NCI-H748 (cell line): ENCODE measurements around the gene PROCA1.

Experiments
- DNase-seq: peaks from one replicate; lab custom pipeline; 2025; ENCODE audit not compliant: unreplicated experiment; lab: John Stamatoyannopoulos, UW

The PROCA1 gene

DNA sequence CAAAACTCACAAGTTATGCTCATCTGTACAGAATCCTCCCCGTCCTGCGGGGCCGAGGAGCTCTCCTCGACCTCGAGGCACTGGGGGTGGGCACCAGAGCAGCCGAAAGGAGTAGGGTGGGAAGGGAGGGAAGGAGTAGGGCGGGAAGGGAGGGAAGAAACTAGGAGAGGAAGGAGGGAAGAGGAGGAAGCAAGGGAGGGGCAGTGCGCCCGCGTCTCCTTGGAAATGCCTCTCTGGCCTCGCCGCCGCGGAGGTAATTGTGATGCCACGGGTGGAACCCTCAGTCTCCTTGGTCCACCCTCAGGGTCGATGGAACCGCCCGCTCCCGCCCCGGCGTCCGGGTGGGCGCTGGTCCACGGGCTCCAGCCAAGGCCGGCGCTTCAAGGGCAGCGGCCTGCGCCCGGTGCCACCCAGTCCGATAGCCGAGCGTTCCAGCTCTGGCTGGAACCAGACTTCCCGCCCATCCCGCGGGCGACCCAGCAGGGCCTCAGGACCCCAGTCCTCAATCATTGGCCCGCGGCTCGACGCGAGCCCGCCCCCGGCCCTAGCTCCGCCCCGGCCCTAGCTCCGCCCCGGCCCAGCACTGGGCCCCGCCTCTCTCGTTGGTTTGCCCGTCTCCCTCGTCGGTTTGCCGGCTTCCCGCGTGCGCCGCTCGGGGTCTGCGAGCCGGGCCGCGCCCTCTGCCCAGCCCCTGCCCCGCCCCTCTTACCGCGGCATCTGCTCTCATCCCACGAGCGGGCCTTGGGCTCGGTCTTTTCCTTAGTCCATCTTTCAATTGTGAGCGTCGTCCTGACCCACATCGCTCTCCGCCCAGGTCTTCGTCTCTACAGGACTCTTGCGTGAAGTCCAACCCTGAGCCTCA, 596 bp downstream of the PROCA1 start:
- peak; percentile 97 for DNase-seq

DNA sequence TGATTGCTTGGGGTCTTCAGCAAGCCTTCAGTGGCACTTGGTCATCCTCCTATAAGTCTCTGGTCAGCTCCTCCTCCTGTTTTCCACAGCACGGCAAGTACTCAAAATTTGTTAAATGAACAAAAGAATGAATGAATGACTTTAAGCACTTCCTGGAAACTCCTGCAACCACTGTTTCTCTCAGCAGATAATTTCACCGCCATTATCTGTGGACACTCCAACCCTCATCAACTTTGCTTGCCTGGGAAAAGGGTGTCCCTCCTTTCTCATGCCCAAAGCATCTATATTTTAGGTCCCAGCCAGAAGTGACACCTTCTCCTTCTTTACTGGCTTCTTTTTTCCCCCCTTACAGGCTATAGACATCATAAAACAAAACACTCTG, 4.4 kb downstream of the PROCA1 start:
- DNase-seq, result no peak

DNA sequence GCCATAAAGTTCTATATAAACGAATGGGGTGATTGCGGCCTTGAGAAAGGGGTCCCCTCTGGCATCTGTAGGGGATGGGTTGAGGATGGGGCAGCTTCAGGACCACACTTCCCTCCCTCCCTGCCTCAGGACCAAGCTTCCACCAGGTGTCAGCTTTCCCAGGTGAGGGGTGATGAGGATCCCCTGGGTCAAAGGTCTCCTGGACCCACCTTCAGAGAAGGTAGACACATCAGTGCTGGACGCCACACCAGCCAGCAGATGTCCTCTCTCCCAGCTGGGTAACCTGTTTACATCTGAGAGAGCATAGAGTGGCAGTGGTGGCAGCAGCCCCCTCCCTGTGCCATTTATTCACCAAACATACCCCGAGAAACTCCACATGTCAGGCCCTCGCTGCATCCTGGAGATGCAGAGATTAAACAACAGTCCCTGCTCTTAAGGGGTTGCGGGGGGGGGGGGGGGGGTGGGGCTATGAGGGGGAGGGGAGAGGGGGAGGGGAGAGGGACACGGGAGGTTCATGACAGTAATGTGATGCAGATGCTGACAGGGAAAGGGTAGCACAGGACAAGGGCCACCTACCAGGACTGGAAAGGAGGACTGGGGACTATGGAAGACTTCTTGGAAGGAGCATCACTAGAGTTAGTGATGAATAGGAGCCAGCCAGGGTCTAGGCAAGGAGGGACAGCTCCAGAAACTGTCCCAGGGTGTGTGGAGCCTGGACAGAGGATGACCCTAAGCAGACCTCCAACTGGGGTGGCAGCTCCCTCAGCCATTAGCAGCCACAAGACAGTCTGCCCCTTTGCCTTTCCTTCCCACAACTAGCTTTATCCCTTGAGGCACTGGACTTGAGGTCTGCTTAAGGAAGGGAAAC, 5.0 kb downstream of the PROCA1 start:
- DNase-seq, result no peak

DNA sequence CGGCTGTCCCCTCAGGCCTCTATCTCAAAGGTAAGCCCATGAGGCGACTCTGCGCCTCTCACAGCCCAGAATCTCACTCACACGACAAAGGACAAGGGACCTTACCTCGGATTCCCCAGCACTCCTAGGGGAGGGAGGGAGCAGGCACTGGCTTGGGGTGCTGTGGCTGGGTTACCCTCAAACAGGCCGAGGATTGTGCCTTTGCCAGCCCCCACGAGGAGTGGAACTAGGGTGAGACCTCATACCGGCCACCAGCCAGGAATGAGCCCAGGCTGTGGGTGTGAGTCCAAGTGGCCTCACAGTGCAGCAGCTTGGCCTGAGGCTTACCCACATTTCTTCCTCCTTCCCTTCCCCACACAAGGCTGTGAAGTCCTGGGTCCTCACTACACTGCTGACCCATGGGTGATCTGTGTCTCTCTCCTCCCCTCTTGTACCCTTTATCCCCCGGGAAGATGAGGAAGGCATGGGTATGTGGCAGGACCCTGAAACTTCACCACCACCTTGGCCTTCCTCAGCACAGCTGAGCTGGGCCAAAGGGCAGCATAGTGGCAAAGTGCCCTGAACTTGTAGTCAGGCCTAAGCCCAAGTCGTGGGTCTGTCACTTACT, 5.9 kb downstream of the PROCA1 start:
- DNase-seq, result no peak

DNA sequence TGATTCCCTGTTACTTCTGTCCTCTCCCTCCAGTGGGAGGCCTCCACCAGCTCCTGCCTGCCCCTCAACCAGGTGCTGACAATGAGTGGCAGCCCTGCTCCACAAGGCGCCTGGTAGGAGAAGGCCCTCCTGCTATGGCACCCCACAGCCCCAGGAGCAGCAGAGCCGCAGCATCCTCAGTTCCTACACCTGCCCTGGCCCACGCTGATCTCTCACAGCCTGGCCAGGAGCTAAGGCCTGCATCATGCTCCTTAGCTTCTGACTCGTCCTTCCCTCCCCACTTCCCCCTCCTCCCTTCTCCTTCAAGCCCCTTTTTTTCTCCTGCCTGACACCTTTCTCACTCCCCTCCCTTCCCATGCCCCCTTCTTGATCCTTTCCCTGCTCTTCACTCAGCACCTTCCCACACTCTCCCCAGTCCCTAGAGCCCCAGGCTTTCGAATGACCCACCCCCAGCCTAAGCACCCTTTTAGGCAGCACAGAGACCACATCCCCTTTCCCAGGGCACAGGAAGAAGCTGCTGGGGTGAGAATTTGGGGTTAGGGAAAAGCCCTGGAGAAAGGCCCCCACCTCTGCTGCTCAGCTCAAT, 6.5 kb downstream of the PROCA1 start:
- DNase-seq, result no peak

DNA sequence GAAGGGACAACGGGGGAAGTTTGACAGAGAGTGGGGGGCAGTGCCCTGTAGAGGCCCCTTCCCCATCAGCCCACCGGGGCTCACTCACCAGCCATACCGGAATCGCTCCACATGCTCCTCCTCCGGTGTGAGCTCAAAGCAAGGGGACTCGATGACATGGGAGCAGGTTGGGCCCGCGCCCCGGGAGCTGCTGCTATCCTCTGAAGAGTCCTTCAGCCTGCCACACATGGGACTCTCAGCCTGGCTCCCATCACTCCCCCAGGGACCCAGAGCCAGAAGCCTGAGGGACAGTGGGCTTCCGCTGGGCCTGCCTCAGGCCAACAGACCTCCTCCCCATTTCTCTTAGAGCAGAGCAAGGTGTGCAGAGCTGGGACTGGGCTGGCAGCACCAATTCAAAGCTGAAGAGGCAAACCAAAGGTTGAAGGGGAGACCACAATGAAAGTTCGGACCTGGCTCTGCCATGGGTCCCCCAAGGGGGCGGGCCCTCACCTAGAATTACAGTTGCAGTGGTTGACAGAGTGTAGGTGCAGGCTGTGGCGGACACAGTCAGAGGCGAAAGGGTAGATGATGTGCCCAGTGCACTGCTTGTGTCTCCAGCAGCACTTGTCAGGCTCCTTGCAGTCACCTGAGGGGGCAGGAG, 7.3 kb downstream of the PROCA1 start:
- DNase-seq, result no peak

DNA sequence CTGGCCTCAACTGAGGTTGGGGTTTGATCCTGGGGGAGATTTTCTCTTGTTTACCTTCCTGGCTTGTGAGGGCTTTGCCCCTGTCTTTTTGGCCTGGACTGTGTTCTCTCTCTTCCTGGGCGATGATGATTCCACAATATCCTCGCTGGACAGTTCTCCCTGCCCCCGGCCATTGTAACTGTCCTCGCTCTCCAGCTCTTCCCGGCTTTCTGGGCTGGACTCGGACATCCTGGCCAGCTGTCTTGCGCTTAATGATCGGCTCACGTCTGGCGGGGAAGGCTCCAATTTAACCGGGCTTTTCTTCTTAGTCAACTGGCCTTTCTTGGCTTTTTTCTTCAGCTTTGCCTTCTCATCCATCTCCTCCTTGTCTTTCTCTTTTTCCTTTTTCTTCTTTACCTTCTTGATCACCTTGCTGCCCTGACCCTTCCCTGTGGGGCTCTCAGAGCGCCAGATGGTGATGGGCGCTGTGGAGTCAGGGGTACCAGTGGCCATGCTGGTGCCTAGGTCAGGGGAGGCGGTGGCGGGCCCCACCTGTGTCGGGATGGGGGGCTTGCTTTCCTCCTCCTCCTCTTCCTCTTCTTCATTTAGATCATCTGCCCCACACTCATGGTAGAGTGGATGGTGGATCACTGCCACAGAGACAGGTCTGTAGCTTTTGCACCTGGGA, 8.0 kb downstream of the PROCA1 start:
- DNase-seq, result no peak

DNA sequence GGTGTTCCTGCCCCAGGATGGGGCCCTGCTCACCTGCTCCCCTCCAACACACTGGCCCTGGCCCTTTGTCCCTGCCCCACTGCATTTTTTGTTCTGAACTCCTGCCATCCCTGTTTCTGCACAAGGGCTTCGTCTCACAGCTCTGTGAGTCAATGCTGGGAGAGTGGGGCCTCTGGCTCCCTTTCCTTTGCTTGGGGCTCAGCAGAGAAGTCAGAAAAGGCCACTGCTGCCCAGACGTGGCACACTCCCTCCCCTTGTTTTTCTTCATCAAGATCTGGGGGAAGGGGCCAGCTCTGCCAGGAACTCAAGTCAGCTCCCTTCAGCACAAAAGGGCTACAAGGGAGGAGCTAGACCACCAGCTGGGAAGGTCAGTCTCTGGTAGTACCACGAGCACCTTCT, 8.9 kb downstream of the PROCA1 start:
- DNase-seq, result no peak

DNA sequence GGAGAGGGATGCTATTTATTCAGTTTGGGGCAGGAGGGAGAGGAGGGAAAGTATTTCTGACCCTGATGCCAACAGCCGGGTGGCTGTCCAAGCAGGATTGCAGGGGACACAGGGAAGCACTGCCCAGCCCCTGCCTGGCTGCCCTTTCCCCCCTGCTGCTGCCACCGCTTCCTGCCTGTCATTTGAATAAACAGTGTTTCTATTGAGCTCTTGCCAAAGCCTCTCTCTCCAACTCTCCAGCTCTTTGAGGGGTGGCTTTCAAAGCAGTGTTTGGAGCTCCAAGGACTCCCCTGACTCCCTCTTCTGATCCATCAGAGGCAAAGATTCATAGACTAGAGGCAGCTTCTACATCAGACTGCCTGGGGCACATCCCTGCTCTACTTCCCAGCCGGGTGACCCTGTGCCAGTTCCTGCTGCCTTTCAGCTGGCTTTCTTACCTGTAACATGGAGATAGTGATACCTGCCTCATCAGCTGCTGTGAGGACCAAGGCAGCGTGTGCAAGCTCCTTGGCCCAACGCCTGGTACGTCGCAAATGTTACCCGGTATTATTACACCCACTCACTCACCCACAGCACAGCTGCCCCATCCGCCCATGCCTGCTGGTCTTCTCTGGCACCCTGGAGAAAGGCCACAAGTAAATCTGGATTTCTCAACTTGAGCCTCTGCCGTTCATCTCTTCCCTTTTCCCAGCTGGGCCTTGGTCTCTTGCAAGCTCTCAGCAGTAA, 9.5 kb downstream of the PROCA1 start:
- no peak for DNase-seq

DNA sequence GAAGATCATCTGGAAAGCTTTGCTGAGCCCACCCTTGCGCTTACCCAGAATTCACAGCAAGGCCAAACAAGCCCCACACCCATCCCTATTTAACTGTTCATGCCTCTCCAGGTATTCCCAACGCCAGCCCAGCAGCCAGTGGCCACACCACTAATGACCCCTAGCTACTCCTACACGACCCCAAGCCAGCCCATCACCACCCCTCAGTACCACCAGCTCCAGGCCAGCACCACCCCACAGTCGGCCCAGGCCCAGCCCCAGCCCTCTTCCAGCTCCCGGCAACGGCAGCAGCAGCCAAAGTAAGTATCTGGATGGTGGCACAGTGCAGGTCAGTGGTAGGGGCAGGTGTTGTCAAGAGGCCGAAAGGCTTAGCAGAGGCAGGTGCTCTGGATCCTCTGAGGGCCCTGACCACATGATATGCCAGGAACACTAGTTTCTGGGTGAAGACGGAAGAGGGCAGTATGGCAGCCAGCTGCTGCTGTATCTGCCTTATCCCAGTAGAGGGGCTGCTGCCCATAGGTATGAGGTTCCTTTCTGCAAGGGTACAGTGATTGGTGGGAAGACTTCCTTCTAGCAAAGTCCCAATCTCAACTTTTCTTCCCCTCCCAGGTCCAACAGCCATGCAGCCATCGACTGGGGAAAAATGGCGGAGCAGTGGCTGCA, 10.7 kb downstream of the PROCA1 start:
- no peak for DNase-seq

DNA sequence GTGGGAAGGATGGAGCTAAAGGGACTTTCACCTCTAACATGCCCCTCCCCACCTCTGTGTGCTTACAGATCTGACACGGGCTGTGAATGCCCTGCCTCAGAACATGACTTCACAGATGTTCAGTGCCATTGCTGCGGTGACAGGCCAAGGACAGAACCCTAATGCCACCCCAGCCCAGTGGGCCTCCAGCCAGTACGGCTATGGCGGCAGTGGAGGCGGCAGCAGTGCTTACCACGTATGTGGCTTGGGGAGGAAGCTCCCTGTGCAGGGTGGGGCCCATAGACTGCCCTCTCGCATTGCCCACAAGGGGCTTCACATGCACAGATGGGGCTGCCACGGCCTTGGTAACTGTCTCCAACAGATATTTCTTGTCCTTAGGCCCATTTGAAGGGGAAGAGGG, 11.4 kb downstream of the PROCA1 start:
- no peak for DNase-seq

DNA sequence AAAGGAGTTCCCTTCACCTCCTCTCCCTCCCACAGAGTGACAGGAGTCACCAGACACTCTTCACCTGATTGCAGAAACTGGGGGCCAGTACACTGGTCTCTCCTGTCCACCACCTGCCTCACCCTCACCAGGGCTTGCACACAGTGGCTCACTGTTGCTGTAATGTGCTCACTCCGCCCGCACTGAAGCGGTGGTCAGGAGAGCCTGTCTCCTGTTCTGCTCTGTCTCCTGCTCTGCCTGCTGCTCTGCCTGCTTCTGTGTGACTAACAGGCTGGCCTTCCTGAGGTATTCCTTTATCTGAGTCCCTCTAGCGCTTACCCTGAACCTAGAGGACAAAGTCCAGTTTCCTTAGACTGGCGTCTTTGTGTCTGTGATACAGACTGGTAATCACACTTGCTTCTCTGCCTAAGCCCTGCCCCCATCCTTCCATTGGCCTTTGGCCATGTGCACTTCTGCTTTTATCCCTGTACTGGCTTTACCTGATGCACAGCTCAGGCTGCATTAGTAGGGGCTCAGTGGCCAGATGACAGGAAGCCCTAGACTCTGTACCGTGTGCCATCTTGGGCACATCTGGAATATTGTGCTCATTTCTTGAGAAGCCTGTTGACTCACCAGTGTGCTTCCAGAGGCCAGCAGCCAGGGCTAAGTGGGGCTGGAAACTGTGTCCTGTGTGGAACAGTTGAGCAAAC, 13.3 kb downstream of the PROCA1 start:
- DNase-seq, result no peak

DNA sequence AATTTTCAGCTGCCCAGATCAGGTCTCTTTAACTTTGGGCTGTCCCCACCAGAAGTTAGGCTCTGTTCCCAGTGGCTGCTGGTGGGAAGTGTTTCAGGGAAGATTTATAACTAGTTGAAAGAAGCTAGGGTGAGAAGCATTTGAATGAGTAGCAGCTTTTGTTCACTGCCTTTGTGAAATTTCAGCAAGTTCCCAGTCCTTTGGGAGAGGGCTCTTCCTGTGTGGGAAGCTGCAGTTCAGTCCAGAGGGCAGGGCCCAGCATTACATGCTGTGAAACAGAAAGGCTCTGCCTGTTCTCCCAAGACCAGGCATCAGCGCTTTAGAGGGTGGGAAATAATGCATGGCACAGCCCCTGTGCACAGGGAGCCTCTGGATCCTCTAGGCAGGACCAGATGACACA, 17.8 kb downstream of the PROCA1 start:
- no peak for DNase-seq

DNA sequence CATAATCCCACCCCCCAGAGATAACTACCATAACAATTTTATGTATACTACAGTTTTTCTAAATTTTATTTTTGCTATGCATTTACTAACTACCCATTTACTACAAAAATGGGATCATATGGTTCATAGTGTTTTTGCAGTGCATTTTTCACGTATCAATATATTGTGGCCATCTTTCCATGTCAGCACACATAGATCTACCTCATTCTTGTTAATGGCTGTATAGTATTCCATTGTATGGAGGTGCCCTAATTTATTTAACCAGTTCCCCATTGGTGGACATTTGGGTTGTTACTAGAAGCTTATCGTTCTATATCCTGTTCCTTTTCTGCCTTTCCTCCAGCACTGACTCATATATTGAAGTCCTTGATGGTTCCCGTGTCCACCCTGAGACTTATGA, 22.7 kb downstream of the PROCA1 start:
- no peak for DNase-seq

DNA sequence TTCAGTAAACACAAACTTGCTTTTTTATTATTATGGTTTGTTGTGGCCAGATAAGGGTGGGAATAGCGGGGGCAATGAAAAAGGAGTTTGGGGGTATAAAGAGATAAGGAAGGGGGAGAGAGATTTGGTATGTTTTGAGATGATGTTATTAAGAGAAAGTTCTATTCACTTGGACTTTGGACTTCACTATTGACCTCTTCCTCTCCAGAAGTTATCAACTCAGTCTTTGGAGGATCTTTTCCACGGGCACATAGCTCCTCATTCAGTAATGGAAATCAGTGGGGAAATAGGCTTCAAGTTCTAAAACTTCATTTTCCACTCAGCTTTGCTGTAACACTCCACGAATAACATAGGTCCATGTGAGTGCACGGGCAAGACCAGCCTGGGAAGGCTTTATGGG, 23.2 kb downstream of the PROCA1 start:
- DNase-seq, result no peak

DNA sequence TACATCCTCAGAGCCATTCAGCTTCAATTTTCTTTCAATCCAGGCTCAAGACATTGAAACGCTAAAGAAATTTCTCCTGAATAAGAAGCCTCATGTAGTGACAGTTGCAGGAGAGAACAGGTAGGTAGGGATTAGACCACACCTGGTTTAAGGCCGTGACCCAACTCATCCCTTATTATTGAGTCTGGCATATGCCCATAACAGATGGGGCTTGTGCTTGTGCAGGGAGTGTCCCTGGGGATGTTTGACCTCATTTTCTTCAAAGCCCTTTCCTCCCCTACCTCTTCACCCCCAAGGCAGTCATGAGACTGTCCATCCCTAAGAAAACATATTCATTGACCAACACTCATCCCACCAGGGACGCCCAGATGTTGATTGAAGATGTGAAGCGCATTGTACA, 25.4 kb downstream of the PROCA1 start:
- DNase-seq, result no peak

DNA sequence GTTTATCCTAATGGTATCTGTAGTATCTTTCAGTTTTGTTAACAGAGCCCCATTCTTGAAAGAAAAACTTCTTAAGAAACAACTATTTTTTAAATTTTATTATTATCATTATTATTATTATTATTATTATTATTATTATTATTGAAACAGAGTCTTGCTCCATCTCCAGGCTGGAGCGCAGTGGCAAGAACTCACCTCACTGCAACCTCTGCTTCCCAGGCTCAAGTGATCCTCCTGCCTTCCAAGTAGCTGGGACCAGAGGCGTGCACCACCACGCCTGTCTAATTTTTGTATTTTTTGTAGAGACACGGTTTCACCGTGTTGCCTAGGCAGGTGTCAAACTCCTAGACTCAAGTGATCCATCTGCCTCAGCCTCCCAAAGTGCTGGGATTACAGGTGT, 26.3 kb downstream of the PROCA1 start:
- DNase-seq, result no peak

DNA sequence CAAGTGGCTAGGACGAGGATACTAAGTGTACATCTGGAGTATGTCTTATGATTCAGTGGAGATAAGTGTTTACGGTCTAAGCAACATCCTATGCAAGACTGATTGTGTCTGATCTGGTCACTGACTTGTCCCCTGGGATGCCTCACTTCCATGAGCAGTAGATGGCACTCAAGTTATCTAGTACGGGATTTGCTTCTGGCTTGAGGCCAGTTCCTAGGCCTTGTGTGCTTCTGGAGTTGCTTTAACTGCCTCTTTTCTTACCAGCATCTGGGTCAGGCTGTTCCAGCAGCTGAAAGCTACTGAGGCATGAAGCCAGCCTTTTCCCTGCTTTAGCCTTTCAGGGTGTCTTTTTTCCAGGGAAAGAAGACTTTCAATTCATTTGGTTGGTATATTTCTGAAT, 26.7 kb downstream of the PROCA1 start:
- no peak for DNase-seq

DNA sequence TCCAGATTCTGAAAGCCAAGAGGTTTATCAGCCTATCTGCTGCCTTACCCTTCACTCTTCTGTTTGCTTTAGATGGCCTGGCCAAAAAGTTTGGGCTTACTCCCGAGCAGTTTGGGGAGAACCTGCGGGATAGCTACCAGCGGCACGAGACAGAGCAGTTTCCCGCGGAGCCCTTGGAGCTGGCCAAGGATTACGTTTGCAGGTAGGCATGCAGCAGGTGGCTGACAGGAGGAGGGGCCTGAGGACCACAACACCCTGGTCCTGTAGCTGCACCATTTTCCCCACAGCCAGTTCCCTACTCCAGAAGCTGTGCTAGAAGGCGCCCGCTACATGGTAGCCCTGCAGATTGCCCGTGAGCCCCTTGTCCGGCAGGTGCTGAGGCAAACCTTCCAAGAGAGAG, 29.0 kb downstream of the PROCA1 start:
- DNase-seq, result no peak
